Effector memory CD8-positive, alpha-beta T cell (primary cell): ENCODE results near the gene SYPL2.

Experiments
- ATAC-seq: fragments of 150-1000 bp; cut with Tn5 transposase; replicated peaks from 2 replicates; pipeline ENCODE4 v1.10.0; 2021; ENCODE audit warnings: mild to moderate bottlenecking, moderate library complexity
- DNase-seq, 3 experiments: peaks; one replicate each; pipeline ENCODE4 v3.0.0; 2021
- H3K27ac Mint-ChIP-seq, 2 donors: one replicate each; pipeline ENCODE4 v1.8.0; 2022; ENCODE audit warnings: mild to moderate bottlenecking in 2 of 2, mixed read lengths in 2 of 2, moderate library complexity in 2 of 2
- H3K27me3 Mint-ChIP-seq, 2 donors: one replicate each; pipeline ENCODE4 v1.8.0; 2022; ENCODE audit warnings: mixed read lengths in 2 of 2
- H3K36me3 Mint-ChIP-seq: one replicate; pipeline ENCODE4 v1.8.0; 2022; ENCODE audit warnings: mild to moderate bottlenecking, moderate library complexity, mixed read lengths; ENCODE audit not compliant: insufficient read depth
- H3K4me1 Mint-ChIP-seq, 2 donors: one replicate each; pipeline ENCODE4 v1.8.0; 2022; ENCODE audit warnings: low read depth in 2 of 2, mixed read lengths in 2 of 2
- H3K4me3 Mint-ChIP-seq, 2 donors: one replicate each; pipeline ENCODE4 v1.8.0; 2022; ENCODE audit warnings: mild to moderate bottlenecking in 2 of 2, mixed read lengths in 2 of 2, moderate library complexity in 2 of 2
- H3K9me3 Mint-ChIP-seq, 2 donors: one replicate each; pipeline ENCODE4 v1.8.0; 2022; ENCODE audit warnings: mixed read lengths in 2 of 2

SYPL2 gene

DNA sequence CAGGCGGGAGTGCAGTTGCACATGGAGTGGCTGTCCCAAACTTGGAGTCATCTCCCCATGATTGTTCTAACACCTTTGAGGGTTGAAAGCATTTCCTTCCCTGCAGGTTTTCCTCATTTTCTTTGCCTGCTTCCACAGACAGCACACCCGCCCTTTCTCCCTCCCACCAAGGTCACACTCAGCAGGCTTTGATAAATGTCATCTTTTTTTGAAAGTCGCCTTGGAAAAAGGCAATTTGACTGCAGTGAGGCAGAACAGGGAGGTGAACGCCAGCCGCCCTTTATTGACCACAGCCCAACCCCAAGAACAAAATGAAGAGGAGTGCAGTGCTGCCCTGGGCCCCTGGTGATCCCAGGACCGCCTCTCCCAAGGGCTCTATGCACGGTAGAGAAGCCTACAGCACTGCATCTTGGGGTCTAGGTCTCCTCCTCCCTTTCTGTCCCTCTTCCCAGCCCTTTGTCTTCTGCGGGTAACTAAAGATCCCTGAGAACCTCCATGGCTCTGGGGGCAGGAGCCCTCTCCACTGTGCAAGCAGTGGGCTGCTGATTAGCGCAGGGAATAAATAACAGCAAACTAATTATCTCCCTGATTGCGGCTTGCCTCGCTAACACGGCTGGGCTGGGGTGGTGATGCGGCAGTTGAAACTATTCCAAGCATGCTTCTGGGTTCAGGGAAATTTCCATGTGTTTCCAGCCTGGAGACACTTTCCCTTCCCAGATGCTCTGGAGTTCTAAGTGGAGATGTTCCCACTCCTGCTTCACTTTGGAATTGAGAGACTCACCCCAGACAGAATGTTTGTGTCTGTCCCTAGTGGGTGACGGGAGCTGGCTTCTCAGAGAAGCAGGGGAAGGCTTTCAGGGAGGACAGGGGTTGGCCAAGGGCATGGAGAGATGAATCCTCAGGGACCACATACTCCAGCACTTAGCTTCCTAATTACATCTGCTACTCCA is 54.9 kb downstream of the SYPL2 start:
- Mint-ChIP-seq H3K27me3 (peaks cover 7 to 37% of the 10 kb centered on the region in 2 donors), H3K4me3 (no peak overlapping the region), H3K36me3 (no peaks in the 10 kb centered on the region), H3K27ac (peak overlapping the region in 1 of 2 donors; percentile 66), H3K4me1 (no peaks in the 10 kb centered on the region), H3K9me3 (no peaks in the 10 kb centered on the region)
- no peak for ATAC-seq
- no peak for DNase-seq

DNA sequence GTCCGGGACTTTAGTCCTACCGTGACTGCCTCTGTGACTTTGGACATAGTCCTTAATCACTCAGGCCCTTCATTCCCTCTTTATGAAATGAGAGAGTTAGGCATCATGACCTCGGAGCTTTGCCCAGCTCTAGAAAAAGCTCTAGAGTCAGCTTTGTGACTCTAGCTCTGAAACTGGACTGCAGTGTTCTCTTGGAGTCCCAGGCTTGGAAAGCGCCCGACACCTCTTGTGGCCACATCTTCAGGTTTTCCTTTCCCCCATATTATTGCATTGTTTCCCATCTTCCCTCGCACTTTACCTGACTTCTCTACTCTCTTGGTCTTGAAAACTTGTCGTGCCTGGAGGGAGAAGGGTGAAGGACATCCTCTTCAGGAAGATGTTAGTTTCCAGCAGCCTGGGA is 55.7 kb downstream of the SYPL2 start:
- Mint-ChIP-seq H3K4me3 (no peak overlapping the region), H3K4me1 (no peaks in the 10 kb centered on the region), H3K27me3 (peaks cover 7 to 30% of the 10 kb centered on the region in 2 donors), H3K27ac (no peak overlapping the region), H3K9me3 (no peaks in the 10 kb centered on the region), H3K36me3 (no peaks in the 10 kb centered on the region)
- no peak for DNase-seq
- ATAC-seq = no peak

DNA sequence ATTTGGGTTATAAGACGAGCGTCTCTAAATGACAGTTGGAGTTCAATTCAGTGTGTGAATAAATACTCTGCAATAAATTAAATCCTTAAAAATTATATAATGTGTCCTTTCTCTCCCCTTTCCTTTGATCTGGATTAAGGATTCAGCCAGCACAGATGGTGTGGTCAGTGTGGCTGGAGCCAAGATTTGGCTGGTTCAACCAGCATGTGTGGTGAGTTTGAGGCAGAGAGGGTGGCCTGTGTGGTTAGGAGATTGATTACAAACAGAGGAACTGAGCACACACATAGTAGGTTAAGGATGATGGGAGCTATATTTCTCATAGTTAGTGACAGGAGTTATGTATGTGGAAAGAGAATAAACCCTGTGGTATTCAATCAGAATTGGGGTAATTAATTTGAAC is 57.4 kb downstream of the SYPL2 start:
- peaks cover 7 to 40% of the 10 kb centered on the region in 2 donors for H3K27me3 Mint-ChIP-seq
- no peaks in the 10 kb centered on the region for H3K9me3 Mint-ChIP-seq
- DNase-seq (no peak), ATAC-seq (no peak)
- no peak overlapping the region for H3K4me3 Mint-ChIP-seq
- no peaks in the 10 kb centered on the region for H3K36me3 Mint-ChIP-seq
- H3K27ac Mint-ChIP-seq = no peak overlapping the region
- no peaks in the 10 kb centered on the region for H3K4me1 Mint-ChIP-seq

DNA sequence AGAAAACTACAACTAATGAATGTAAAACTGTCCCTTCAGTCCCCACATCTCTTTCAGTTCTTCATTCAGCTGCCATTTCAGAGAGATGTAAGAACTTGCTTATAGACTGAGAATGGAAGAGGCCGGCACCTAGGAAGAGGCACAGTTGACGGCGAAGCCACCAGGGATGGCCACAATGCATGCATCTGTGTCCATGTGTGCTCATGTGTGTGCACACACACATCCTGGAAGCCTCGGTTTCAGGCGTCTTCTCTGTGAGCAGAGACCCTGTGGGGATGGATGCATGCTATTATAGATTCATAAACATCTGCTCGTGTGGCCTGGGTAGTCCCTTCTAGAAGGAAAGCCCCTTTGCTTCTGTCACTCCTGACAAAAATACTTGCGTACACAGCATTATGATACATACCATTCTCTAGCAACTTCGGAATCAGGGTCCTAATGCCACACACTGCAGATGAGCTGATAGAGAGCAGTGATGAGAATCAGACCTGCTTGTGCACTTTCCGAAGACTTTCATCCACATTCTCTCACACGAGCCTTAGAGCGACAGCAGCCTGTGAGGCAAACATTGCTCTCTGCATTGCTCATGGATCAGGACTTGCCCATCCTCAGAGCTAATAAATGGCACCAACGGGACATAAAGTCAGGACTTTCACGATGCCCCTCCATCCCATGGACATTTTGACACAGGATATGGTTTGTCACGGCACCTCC is 60.9 kb downstream of the SYPL2 start:
- H3K27ac Mint-ChIP-seq = no peak overlapping the region
- ATAC-seq (no peak), DNase-seq (no peak)
- H3K9me3 Mint-ChIP-seq = no peaks in the 10 kb centered on the region
- no peak overlapping the region for H3K4me3 Mint-ChIP-seq
- H3K4me1 Mint-ChIP-seq = peaks cover 6 to 7% of the 10 kb centered on the region in 2 donors
- peaks cover 2 to 21% of the 10 kb centered on the region in 2 donors for H3K27me3 Mint-ChIP-seq
- peaks cover 6% of the 10 kb centered on the region for H3K36me3 Mint-ChIP-seq

DNA sequence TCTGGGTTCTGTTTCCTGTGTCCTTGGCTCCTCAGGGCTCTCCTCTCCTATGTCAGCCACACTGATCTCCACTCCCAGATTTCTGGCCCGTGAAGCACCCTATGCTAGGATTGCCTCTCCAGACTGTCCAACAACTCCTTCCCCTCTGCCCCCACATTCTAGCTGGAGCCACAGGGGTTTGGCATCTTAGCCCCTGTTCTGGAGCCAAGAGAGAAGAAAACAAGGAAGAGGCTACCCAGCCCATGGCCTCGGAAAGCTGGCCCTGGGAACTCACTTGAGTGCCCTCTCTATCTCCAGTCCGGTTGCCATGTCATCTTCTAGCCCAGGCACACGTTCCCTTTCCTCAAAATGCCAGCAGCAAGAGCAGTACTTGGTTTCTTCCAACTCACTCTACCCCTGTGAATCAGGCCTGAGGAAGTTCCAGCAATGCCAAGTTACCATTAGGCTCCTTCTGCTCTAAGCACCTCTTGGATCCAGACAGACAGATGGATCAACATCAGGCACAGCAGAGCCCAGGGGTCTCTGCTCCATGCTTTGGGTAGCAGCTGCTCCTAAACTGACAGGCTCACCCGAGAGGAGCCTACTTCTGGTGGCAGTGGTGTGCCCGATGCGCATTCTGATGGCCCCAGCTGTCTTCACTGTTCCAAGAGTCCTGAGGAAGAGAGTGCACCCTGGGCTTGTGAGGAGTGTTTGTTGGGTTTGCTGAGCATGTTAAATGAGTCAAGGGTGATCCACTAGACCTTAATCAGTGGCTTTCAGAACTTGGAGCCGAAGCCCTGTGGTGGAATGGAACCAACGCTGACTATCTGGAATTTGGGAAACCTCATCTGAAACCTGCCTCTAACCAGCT is 61.7 kb downstream of the SYPL2 start:
- H3K27ac Mint-ChIP-seq = no peak overlapping the region
- no peaks in the 10 kb centered on the region for H3K9me3 Mint-ChIP-seq
- ATAC-seq = no peak

DNA sequence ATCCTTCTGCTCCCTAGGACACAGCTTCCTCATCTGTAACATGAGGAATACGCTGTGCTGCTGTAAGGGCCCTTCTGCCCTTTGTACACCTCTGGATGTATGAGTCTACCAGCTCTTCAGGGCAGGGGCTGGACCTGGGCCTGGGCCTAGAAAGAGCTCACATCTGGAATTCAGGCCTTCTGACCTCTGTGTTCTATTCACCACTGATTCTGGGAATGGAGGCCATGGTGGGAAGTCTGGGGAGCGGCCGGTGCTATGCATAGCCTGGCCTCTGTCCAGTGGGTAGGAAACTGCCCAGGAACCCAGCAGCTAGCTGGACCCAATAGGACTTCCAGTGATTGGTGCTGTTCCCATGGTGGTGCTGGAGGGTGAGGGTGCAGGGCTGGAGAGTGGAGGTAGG is 62.4 kb downstream of the SYPL2 start:
- Mint-ChIP-seq H3K9me3 (no peaks in the 10 kb centered on the region), H3K27me3 (peaks cover 0 to 9% of the 10 kb centered on the region in 2 donors), H3K4me1 (peaks cover 13 to 14% of the 10 kb centered on the region in 2 donors), H3K36me3 (peaks cover 10% of the 10 kb centered on the region), H3K4me3 (no peak overlapping the region), H3K27ac (no peak overlapping the region)
- DNase-seq = no peak
- no peak for ATAC-seq

More for the DNA sequence above, 61.7 kb downstream of the SYPL2 start:
- Mint-ChIP-seq H3K4me1 (peaks cover 13% of the 10 kb centered on the region in 2 donors), H3K4me3 (no peak overlapping the region), H3K27me3 (peaks cover 0 to 13% of the 10 kb centered on the region in 2 donors), H3K36me3 (peaks cover 10% of the 10 kb centered on the region)
- DNase-seq = no peak

DNA sequence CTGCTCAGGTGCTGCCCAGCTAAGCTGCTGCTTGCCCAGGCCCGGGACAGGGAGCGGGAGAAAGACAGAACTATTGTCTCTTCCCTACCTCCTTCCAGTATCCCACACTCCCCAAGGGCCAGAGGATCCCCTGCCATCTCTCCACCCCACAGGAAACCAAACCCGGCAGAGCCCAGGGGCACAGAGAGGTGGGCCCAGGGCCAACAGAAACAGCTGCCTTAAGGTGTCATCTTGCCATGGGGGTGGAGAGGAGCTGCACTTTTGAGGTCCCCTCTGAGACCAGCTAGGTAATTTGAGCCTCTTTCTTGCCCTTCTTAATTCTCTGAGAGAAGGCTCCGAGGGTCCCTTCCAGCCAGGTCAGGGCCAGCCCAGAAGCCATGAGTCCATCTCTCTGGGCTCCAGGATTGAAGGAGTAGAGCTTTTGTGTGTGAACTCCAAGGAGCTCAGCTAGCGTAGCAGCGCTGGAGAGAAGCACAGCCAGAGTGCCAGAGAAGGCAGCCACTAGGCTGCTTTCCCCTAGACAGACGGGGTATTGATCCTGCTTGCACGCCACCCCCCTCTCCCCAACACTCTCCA is 63.6 kb downstream of the SYPL2 start:
- no peak for ATAC-seq
- peaks cover 10% of the 10 kb centered on the region for H3K36me3 Mint-ChIP-seq
- H3K27me3 Mint-ChIP-seq = peaks cover 0 to 9% of the 10 kb centered on the region in 2 donors
- H3K9me3 Mint-ChIP-seq = no peaks in the 10 kb centered on the region
- no peak for DNase-seq
- peaks cover 13 to 14% of the 10 kb centered on the region in 2 donors for H3K4me1 Mint-ChIP-seq
- no peak overlapping the region for H3K4me3 Mint-ChIP-seq
- H3K27ac Mint-ChIP-seq = peak overlapping the region in 1 of 2 donors; percentile 68

DNA sequence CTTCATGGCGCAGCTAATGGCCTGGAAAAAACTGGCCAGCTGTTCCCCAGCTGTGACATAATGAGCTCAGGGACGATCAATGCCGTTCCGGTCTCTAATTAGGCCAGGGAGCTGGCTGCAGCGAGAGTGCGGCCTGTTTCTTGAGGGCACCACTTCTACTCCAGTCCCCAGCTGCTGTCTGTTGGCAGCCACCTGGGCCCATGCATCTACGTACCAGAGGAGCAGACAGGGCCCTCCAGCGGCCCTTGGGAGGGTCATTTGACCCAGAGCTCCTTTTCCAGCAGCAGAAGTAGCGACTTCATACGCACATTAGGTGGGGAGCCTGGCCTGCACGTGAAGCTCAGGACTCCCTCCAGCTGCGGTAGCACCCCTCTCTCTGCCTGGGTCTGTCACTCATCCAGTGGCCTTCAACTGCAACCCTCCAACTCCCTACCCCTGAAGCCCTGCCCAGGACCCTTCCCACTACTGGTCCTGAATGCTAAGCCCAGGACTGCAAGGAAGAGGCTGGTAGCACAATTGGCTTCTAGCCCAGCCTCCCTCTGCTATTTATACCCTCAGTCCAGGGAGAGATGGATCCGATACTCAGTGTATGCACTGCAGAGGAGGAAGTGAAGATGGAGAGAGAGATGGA is 64.2 kb downstream of the SYPL2 start:
- H3K4me3 Mint-ChIP-seq = no peak overlapping the region

DNA sequence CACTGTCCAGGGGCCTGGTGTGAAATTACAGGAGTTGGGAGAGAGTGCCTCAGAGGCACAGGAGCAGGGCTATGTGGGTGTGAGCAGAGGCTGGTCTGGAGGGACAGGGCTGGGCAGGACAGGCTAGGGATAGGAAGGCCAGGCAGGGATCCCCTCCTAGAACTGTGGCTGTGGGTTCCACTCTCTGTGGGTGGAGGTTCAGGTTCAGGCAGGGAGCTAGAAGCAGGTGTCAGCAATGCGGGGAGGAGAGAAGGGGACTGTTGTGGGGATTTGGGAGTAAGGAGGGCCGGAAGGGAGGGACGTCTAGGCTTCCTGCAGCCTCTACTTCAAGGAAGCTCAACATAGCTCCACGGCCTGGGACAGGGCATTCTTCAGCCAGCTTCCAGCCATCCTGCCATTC is 65.0 kb downstream of the SYPL2 start:
- ATAC-seq = no peak
- Mint-ChIP-seq H3K36me3 (peaks cover 10% of the 10 kb centered on the region), H3K4me3 (peak overlapping the region in 1 of 2 donors; percentile 17), H3K4me1 (peaks cover 13 to 14% of the 10 kb centered on the region in 2 donors), H3K27me3 (peaks cover 0 to 9% of the 10 kb centered on the region in 2 donors), H3K9me3 (no peaks in the 10 kb centered on the region), H3K27ac (peak overlapping the region in 1 of 2 donors; percentile 3)
- no peak for DNase-seq

More for the DNA sequence above, 64.2 kb downstream of the SYPL2 start:
- no peak for DNase-seq
- no peak for ATAC-seq
- Mint-ChIP-seq H3K27ac (no peak overlapping the region), H3K36me3 (peaks cover 10% of the 10 kb centered on the region), H3K27me3 (peaks cover 0 to 9% of the 10 kb centered on the region in 2 donors), H3K4me1 (peaks cover 13 to 14% of the 10 kb centered on the region in 2 donors), H3K9me3 (no peaks in the 10 kb centered on the region)
